GM21723 (cell line): Measurements from ENCODE around the gene NEURL3.

ENCODE experiments used
- ATAC-seq: cut with Tn5 transposase; IDR thresholded peaks from one replicate; pipeline ENCODE4 v1.9.1; 2021; ENCODE audit warnings: mild to moderate bottlenecking, moderate library complexity; ENCODE audit not compliant: unreplicated experiment

NEURL3 gene

GRCh38 chr2:96528006-96528699 lies 23.0 kb upstream of the NEURL3 start:
- no peak for ATAC-seq

GRCh38 chr2:96527286-96528005 lies 22.3 kb upstream of the NEURL3 start:
- no peak for ATAC-seq

GRCh38 chr2:96526615-96527285 lies 21.6 kb upstream of the NEURL3 start:
- no peak for ATAC-seq

GRCh38 chr2:96526101-96526591 lies 21.0 kb upstream of the NEURL3 start:
- no peak for ATAC-seq

- no peak for ATAC-seq
Observed at GRCh38 chr2:96525211-96525507, 20.0 kb upstream of the NEURL3 start.

GRCh38 chr2:96524482-96525210 lies 19.5 kb upstream of the NEURL3 start:
- ATAC-seq, result no peak

GRCh38 chr2:96523659-96524481 lies 18.7 kb upstream of the NEURL3 start:
- ATAC-seq, result no peak

GRCh38 chr2:96522304-96523203 lies 17.4 kb upstream of the NEURL3 start:
- ATAC-seq, result no peak

GRCh38 chr2:96521219-96521618 lies 16.1 kb upstream of the NEURL3 start:
- no peak for ATAC-seq

GRCh38 chr2:96520697-96521096 lies 15.5 kb upstream of the NEURL3 start:
- ATAC-seq, result no peak

GRCh38 chr2:96520231-96520630 lies 15.1 kb upstream of the NEURL3 start:
- no peak for ATAC-seq

GRCh38 chr2:96517079-96517478 lies 11.9 kb upstream of the NEURL3 start:
- ATAC-seq, result no peak

GRCh38 chr2:96514521-96514920 lies 9.4 kb upstream of the NEURL3 start:
- no peak for ATAC-seq

- ATAC-seq, result no peak
Observed at GRCh38 chr2:96512341-96512740, 7.2 kb upstream of the NEURL3 start.

GRCh38 chr2:96511851-96512250 lies 6.7 kb upstream of the NEURL3 start:
- no peak for ATAC-seq

- no peak for ATAC-seq
Observed at GRCh38 chr2:96510931-96511595, 5.9 kb upstream of the NEURL3 start.

- ATAC-seq, result no peak
Observed at GRCh38 chr2:96509847-96510230, 4.7 kb upstream of the NEURL3 start.

GRCh38 chr2:96509114-96509846 lies 4.1 kb upstream of the NEURL3 start:
- no peak for ATAC-seq
